ENCODE measurements around the gene RIPPLY3.
"Not testable (repeated sequence)": the region's sequence is repeated elsewhere in the genome, so short reads cannot be mapped to it uniquely, and the experiment has no call there.

Gene RIPPLY3

GRCh38 chr21:37045149-37045548 lies 38.6 kb downstream of the RIPPLY3 start:
- intact Hi-C loops (cut with DNase I; ENCODE audit: low total_unique reads): no loop called here
- Histone ChIP-seq H3K9me3 (no peaks in the 10 kb centered on the region), H3K27ac (no peak overlapping the region), H3K4me3 (no peak overlapping the region), H3K4me1 (no peaks in the 10 kb centered on the region), H3K27me3 (peaks cover 0 to 6% of the 10 kb centered on the region in 2 donors), H3K36me3 (no peaks in the 10 kb centered on the region)
- no peak for TF ChIP-seq CTCF (IDR thresholded peaks at IDR 0.05)
- DNase-seq: no peak

- Histone ChIP-seq H3K27me3 (peaks cover 0 to 6% of the 10 kb centered on the region in 2 donors), H3K4me3 (no peak overlapping the region)
- DNase-seq: no peak
These were observed 39.1 kb downstream of the RIPPLY3 start for GRCh38 chr21:37045556-37045955.

GRCh38 chr21:37047079-37047478 lies 40.6 kb downstream of the RIPPLY3 start:
- DNase-seq: no peak
- intact Hi-C loops (cut with DNase I; ENCODE audit: low total_unique reads): no loop called here
- no peak overlapping the region for H3K4me3 ChIP-seq
- H3K9me3 ChIP-seq: no peaks in the 10 kb centered on the region
- no peak overlapping the region for H3K27ac ChIP-seq
- no peaks in the 10 kb centered on the region for H3K4me1 ChIP-seq
- H3K36me3 ChIP-seq: no peaks in the 10 kb centered on the region
- peaks cover 0 to 6% of the 10 kb centered on the region in 2 donors for H3K27me3 ChIP-seq
- no peak for TF ChIP-seq CTCF (IDR thresholded peaks at IDR 0.05)

More at GRCh38 chr21:37045556-37045955, 39.1 kb downstream of the RIPPLY3 start:
- H3K9me3 ChIP-seq: no peaks in the 10 kb centered on the region
- no peak overlapping the region for H3K27ac ChIP-seq
- TF ChIP-seq CTCF (IDR thresholded peaks at IDR 0.05): no peak
- H3K4me1 ChIP-seq: no peaks in the 10 kb centered on the region
- intact Hi-C loops (cut with DNase I; ENCODE audit: low total_unique reads): no loop called here
- H3K36me3 ChIP-seq: no peaks in the 10 kb centered on the region

GRCh38 chr21:37049741-37050140 lies 43.2 kb downstream of the RIPPLY3 start:
- H3K27ac ChIP-seq; H3K4me1 ChIP-seq; H3K4me3 ChIP-seq; DNase-seq; H3K36me3 ChIP-seq; H3K9me3 ChIP-seq; H3K27me3 ChIP-seq; intact Hi-C loops (cut with DNase I; ENCODE audit: low total_unique reads): not testable (repeated sequence)

GRCh38 chr21:37055271-37055855 lies 48.9 kb downstream of the RIPPLY3 start:
- H3K4me3 ChIP-seq: no peak overlapping the region
- no peaks in the 10 kb centered on the region for H3K27me3 ChIP-seq
- no peaks in the 10 kb centered on the region for H3K36me3 ChIP-seq
- TF ChIP-seq CTCF (IDR thresholded peaks at IDR 0.05): no peak
- intact Hi-C loops (cut with DNase I; ENCODE audit: low total_unique reads): no loop called here
- no peak for DNase-seq
- no peaks in the 10 kb centered on the region for H3K9me3 ChIP-seq
- peaks cover 0 to 5% (median 0%) of the 10 kb centered on the region in 4 donors for H3K4me1 ChIP-seq
- H3K27ac ChIP-seq: no peak overlapping the region

GRCh38 chr21:37057614-37058013 lies 51.1 kb downstream of the RIPPLY3 start:
- H3K27me3 ChIP-seq: no peaks in the 10 kb centered on the region
- no peaks in the 10 kb centered on the region for H3K9me3 ChIP-seq
- no peak for DNase-seq
- TF ChIP-seq CTCF (IDR thresholded peaks at IDR 0.05): no peak
- H3K36me3 ChIP-seq: no peaks in the 10 kb centered on the region
- peaks cover 0 to 6% (median 0%) of the 10 kb centered on the region in 4 donors for H3K4me1 ChIP-seq
- H3K27ac ChIP-seq: no peak overlapping the region
- no peak overlapping the region for H3K4me3 ChIP-seq
- intact Hi-C loops (cut with DNase I; ENCODE audit: low total_unique reads): no loop called here

All from tibial artery (tissue), 4 donors.